GM12872 (cell line): Measurements from ENCODE around the gene ODF2L.

Experiments
- TF ChIP-seq, protein P1 (sequence below): IDR thresholded peaks from 3 replicates; pipeline ENCODE4 v1.5.1; 2011; ENCODE audit warnings: low read depth, mild to moderate bottlenecking, low read length, moderate library complexity; ENCODE audit not compliant: insufficient read depth

The ODF2L gene

GRCh38 chr1:86395751-86396497 lies at the start of gene ODF2L:
Gene ODF2L (minus strand): TSS chr1:86396323. CDS start chr1:86387027, 9,296 bp downstream.
- TF ChIP-seq, protein P1, sequence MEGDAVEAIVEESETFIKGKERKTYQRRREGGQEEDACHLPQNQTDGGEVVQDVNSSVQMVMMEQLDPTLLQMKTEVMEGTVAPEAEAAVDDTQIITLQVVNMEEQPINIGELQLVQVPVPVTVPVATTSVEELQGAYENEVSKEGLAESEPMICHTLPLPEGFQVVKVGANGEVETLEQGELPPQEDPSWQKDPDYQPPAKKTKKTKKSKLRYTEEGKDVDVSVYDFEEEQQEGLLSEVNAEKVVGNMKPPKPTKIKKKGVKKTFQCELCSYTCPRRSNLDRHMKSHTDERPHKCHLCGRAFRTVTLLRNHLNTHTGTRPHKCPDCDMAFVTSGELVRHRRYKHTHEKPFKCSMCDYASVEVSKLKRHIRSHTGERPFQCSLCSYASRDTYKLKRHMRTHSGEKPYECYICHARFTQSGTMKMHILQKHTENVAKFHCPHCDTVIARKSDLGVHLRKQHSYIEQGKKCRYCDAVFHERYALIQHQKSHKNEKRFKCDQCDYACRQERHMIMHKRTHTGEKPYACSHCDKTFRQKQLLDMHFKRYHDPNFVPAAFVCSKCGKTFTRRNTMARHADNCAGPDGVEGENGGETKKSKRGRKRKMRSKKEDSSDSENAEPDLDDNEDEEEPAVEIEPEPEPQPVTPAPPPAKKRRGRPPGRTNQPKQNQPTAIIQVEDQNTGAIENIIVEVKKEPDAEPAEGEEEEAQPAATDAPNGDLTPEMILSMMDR: no peak

GRCh38 chr1:86445919-86446318 lies 49.8 kb upstream of the ODF2L start:
- TF ChIP-seq, protein P1: no peak

- TF ChIP-seq, protein P1: no peak
Measured at GRCh38 chr1:86441997-86442396, 45.9 kb upstream of the ODF2L start.

DNA sequence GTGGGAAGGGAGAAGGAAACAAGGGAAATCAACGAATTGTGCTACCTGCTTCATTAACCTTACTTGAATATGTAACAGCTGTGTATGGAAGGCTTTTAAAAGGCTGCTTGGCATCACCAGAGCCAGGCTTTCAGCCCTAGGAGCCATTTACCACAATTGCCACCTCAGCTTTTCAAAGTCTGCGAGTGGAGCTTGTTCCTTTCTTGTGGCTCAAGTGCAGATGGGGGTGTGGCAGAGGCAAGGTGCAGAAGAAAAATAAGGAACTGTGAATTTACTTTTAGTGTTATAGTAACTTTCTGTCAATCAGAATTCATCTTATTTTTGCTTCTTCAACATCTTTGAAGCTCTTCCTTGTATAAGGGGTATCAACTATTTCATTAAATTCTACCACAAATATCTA lies 45.5 kb upstream of the ODF2L start:
- TF ChIP-seq, protein P1: no peak

DNA sequence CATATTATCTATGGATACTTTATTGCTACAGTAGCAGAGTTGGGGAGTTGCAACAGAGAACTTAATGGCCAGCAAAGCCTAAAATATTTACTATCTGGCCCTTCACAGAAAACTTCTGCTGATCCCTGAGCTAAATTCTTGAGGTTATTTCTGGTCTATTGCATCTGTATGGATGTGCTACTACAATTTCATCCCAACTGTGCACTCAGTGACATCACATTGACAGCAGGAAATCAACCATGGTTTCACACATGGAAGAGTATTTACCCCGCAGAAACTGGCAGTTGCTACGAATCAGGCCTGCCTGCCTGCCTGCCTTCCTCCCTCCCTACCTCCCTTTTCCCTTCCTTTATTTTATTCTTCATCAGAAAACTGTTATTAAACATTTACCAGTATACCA lies 39.9 kb upstream of the ODF2L start:
- TF ChIP-seq, protein P1: no peak

DNA sequence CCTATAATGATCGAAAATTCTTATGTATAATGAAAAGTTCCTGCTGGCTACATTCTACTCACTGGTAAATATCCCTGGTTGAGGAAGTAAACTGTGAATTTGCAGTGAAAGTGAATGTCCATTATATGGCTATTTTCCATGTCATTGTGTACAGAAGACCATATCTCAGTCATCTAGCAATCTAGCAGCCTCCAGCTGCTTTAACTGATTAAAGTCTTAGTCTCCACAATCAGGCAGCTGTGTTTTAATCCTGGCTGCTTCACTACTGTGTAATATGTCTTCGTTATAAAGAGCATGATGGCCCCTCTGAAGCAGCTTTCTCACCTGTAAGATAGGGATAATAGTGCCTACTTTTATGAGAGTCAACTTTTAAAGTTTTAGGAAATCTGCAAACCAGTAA lies 39.2 kb upstream of the ODF2L start:
- TF ChIP-seq, protein P1: no peak

- TF ChIP-seq, protein P1: no peak
Measured at GRCh38 chr1:86434059-86434458, 37.9 kb upstream of the ODF2L start.
